Pulmonary artery endothelial cell (primary cell): ENCODE data around the gene TAS2R39. TPM values are rescaled to one million over a fixed set of nuclear protein-coding genes. Genes with fewer than 3 reads are reported as not detected.
A peak's percentile ranks its signal among the peaks of the same experiment; 100 is the strongest.
"Not testable (repeated sequence)": the region's sequence is repeated elsewhere in the genome, so short reads cannot be mapped to it uniquely, and the experiment has no call there.

Experiments used
- DNase-seq: peaks from one replicate; pipeline ENCODE4 v3.0.0-alpha.2; 2011; ENCODE audit warnings: low read depth, low spot score
- total RNA-seq: library from RNA; depleted of rRNA; stranded (reverse); fragments of >200 nt; gene quantifications from 2 replicates; pipeline ENCODE4 v1.2.3, GENCODE V29; 2014

The TAS2R39 gene
- not detected in 2 replicates for total RNA-seq

DNA sequence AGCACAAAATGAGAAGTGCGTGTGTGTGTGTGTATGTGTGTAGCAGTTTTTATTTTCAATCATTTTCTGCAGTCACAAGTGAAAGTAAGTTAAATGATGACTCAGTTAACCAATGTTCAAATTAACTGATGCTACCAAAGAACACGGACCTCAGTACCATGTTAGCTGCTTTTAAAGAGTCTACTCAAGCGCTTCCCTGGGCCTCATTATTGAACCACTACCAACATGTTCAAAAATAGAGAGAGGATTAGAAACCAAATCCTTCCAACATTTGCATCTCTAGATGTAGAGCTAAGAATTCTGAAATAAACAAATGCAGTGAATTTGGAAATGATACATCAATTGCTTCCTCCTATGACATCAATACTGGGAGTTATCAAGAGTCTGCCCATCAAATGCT lies at the start of gene TAS2R39:
Gene TAS2R39 (plus strand): TSS at position 396 of the 400 bp plus-strand sequence. CDS start 0 bp downstream, at position 396.
- DNase-seq, result no peak

DNA sequence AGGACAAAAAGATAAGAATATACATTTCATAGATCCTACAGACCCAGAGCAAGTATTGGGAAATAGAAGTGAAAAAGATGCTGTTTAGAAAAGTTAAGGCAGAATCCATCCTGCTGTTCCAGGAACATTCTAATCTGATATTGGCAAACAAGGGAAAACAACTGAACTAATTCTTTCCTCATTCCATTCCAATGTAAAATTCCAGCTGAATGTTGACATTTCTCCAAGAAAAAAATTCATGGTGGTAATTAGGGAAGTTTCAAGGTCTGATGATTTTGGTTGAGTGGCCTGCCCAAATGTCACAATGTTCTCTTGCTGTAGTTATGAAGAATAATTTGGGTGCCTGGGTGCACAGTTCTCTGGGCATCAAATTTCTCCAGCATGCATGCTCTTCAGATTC lies 36.1 kb upstream of the TAS2R39 start:
- DNase-seq, result no peak

DNA sequence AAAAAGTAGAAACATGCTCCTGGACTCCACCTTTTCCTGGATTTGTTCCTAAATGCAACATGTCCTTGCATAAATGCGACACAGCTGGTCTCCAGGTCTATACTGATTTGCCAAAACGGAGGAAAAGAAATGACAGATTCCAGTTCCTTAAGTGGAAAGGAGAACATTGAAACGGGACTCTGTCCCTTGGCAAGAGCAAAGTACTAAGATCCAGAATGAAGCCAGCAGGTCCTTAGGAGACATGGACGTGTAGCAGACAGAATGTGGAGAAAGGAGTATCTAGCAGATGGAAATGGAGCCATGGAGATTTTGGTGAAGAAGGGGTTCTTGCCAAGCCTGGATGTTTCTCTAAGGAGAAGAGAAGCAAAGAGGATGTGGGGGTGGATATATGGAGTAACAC lies 35.2 kb upstream of the TAS2R39 start:
- no peak for DNase-seq

DNA sequence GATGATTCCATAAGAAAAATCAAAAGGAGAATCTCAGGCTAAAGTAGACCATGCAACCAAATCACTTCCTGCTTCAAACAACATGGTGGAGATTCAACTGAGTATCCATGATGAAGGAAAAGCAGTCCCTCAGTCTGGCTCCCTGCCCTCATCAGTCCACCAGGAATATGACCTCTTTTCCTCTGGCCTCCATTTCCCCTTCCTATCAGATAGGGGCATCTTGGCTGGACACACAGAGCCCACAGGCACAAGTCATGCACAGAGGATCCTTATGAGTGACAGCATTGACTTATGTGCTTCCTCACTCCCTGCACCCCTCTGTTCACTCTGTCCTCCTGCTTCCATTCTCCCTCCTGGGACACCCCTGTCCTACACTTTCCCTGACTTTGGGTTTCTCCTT lies 34.6 kb upstream of the TAS2R39 start:
- DNase-seq, result no peak

DNA sequence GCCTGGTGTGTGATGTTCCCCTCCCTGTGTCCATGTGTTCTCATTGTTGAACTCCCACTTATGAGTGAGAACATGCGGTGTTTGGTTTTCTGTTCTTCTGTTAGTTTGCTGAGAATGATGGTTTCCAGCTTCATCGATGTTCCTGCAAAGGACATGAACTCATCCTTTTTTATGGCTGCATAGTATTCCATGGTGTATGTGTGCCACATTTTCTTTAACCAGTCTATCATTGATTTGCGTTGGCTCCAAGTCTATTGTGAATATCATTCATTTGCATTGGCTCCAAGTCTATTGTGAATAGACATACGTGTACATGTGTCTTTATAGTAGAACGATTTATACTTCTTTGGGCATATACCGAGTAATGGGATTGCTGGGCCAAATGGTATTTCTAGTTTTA lies 32.5 kb upstream of the TAS2R39 start:
- DNase-seq, result not testable (repeated sequence)

DNA sequence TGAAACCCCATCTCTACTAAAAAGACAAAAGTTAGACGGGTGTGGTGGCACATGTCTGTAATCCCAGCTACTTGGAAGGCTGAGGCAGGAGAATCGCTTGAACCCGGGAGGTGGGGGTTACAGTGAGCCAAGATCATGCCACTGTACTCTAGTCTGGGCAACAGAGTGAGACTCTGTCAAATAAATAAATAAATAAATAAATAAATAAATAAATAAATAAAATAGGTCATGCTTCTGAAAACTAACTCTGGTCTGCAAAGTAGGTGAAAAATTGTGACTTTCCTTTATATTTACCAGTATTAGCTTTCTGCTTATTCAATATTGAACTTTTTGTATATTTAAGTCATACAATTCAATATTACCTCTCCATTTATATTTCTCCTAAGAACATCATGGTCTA lies 24.6 kb upstream of the TAS2R39 start:
- DNase-seq, result not testable (repeated sequence)

DNA sequence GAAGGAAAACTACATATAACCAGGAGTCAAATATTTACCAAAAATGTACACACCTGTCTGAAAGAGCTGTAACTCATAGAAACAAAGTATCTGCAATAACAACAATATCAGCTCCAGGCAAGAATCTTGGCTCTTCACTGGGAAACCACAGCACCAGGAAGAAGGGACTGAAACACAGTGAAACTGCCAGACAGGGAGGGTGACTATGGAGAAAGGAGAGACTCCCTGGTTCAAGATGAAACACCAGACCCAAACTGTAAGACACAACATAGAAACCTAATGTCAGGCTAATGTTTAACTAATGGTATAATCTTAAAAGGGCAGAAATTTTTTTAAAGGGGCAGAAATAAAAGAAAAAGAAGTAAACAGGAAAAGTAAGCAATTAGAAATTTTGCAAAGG lies 11.5 kb upstream of the TAS2R39 start:
- no peak for DNase-seq

DNA sequence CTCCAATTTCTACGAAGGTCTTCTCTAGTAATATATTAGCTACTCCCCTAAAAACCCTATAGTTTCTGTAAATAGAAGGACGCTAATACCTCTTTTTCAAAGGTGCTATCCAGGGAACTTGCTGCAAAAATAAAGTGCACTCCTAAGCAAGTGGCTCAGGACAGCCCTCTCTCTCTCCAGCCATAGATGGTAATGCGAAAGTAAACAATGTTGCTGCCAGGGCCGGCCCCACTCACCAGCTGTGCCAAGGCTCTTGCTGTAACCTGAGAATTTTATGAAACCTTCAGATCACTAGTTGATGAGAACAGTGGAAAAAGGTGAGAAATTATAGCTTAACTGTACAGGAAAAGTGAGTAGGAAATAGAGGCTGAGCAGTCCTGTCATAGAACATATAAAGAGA lies 10.9 kb upstream of the TAS2R39 start:
- no peak for DNase-seq

DNA sequence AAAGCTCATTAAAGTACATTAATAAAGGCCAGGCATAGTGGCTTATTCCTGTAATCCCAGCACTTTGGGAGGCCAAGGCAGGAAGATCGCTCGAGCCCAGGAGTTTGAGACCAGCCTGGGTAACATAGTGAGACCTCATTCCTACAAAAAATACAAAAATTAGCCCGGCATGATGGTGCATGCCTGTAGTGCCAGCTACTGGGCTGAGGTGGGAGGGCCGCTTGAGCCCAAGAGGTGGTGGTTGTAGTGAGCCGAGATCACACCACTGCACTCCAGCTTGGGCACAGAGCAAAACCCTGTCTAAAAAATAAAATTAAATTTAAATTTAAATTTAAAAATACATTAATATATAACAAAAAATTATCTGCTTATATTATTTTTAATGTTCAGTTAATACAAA lies 7.1 kb upstream of the TAS2R39 start:
- DNase-seq, result no peak

DNA sequence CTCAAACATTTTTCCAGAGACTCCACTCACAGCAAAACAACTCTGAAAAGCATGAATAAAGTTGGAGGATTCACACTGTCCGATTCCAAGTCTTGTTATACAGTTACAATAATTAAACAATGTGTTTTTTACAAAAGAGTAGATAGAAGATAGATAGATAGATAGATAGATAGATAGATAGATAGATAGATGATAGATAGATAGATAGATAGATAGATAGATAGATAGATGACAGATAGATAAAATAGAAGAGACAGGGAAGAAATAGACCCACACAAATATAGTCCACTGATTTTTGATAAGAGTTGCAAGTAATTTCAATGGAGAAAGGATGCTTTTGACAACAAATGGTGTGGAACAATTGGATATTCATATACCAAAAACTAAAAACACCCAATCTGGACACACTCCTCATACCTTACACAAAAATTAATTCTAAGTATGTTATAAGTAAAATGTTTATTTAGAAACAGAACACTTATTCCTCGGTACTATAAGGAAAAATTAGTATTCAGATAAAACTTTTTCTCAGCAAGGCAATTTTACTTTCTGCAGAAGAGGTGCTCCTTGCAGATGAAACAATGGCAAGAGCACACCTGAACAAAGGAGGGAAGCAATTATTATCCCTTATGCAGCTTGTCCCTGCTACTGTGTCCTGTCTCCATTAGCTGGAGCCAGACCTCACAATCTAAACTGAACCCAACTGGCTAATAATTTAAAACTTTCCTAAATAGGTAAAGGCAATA lies 5.7 kb upstream of the TAS2R39 start:
- DNase-seq, result no peak

DNA sequence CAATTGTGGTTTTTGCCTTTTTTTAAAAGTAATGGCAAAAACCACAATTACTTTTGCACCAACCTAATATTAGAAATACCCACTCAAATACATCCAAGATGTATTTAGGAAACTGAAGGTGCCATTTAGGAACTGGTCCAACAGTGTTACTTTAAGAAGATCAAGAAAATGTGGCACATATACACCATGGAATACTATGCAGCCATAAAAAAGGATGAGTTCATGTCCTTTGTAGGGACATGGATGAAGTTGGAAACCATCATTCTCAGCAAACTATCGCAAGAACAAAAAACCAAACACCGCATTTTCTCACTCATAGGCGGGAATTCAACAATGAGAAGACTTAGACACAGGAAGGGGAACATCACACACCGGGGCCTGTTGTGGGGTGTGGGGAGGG lies 2.4 kb upstream of the TAS2R39 start:
- not testable (repeated sequence) for DNase-seq

DNA sequence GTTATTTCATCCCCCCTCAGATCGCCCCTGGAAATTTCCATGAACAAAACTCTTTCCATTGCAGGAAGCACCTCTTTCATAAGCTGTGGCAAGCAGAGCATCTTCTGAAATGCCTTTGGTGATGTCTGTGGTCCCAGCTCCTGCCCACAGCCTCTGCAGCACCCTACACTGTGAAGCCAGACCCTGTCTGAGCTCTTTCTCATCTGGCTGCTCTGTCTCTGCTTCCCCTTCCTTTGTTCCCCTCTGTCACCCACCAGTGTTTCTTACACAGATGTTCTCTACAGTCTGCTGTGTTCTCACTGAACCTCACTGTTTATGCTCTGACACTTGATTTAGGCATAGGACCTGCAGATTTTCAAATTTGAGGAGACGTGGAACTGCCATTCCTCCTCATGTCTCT lies 1.9 kb upstream of the TAS2R39 start:
- no peak for DNase-seq

DNA sequence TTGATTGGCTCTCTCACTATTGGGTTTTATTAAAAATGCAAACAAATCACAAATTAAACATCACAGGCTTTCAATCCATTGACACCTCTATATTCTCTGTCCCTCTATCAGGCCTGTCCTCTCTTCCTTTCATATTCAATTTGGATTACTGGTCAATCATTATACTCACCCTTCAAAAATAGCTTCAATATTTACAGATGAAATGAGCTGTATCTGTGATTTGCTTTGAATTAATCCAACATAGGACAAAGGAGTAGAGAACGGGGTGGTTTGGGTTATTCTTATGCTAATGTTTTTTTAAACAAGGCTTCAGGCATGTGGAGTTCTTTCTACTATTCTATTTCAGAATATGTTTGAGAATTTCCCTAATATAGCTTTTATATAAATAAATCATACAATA lies 2.3 kb downstream of the TAS2R39 start:
- DNase-seq, result no peak

DNA sequence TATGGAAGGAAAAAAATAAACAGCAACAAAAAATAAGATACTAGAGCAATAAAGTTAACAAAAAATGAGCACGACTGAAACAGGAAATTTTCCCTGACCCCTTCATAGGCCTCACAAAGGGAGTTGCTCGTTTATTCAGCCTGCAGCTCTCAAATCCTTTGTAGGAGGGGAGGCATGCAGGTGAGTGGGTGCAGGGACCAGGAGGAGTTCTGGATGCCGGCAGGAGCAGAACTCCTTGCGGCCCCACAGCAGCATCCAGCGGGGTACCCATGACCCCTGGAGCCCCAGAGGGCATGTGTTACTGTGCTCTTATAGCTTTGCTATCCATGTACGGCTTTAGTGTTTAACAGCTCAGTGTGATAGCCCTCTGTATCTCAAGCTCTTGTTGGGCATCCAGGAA lies 5.8 kb downstream of the TAS2R39 start:
- no peak for DNase-seq

DNA sequence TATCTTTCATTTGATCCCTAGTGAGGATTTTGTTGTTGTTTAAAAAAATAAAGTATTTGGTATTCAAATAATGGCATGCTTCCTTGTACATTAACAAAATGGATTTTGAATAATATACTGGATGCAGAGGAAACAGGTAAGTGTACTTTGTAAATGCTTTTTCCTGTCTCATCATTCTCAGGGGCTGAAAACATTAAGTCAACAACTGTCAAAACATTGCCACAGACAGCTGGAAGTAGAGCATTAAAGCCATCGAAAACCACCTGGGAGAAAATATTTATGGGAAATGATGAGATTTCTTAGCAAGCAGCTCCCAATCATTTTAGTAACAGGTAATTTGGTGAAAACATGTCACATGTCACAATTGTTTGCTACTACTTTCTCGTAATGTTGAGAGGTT lies 10.7 kb downstream of the TAS2R39 start:
- no peak for DNase-seq

DNA sequence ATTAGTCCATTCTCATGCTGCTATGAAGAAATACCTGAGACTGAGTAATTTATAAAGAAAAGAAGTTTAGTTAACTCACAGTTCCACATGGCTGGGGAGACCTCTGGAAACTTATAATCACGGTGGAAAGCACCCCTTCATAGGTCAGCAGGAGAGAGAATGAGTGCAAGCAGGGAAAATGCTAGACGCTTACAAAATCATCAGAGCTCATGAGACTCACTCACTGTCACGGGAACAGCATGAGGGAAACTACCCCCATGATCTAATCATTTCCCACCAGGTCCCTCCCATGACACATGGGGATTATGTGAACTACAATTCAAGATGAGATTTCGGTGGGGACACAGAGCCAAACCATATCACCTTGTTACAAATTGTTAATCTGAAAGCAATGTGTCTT lies 15.8 kb downstream of the TAS2R39 start:
- DNase-seq, result no peak

DNA sequence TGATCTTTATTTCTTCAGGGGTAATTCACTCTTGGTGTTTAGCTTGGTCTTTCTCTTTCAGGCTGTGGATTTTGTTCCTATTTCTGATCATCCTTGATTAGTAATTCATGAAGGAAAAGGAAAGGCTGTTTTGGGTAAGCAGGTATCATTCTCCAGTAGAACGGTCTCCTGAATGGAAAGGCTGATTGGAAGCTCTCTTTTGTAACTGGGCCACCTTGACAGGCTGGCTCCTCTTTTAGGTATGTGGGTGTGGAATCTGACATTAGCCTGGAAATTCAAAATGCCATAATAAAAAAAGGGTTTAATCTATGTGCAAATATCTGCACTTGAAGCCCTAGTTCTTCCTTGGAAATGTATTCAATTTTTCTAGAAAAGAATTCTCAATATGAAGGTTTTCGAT lies 18.9 kb downstream of the TAS2R39 start:
- no peak for DNase-seq

DNA sequence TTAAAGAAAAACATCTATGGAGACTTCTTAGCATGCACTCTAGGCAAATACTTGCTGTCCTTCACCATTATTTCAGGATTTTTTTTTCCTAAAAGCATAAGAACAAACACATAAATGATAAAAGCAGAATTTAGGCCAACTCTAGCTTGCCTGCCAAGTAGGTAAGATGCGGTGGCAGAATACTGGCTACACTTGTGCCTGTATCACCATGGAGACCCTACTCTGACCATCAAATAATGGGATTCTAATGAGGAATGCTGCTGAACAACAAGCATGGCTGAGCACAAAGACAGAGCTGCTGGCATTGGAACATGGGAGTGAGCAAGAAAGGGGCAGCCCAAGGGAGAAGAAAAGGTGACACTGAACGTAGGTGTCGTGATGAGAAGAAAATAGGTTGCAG lies 20.2 kb downstream of the TAS2R39 start:
- no peak for DNase-seq

DNA sequence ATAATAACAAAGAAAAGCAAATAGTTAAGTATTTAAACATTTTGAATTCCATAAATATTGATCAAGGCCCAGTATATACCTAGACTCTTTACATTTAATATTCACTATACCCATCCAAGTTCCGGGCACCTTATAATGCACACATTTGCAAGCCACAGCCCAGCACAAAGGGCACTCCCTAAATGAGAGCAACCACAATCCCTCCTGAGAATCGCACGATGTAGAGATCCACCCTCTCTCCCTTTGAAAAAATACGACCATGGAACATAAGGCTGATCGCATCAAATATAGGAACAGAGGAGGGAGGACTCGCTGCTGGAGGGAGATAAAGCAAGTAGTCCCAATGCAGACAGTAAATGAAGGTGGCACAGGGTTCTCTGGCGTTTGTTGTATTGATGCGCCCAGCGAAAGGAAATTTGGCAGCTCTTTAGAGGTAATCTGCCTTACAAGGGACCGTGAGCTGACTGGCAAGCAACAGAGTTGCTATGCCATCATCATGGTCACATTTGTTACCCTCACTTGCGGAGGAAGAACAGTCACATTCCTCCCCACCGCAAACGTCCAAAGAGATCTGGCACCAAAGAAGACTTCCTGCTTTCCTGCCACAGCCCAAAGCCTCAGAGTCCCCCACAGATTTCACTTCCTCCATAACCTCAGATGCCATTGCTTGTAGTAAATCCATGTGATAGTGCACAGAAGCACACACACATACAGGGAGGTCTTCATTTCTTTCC lies 22.5 kb downstream of the TAS2R39 start:
- no peak for DNase-seq

DNA sequence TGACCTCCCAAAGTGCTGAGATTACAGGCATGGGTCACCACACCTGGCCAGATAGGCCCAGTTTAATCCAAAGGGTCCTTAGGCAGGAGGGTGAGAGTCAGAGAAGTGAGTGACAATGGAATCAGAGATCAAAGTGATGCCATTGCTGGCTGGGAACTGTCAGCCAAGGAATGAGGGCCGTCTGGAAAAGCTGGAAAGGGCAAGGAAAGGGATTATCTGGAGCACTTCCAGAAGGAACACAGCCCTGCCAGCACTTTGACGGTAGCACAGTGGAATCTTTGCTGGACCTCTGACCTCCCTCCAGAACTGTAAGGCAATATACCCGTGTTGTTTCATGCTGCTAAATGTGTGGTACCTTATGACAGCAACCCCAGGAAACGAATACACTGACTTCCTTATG lies 27.3 kb downstream of the TAS2R39 start:
- DNase-seq, result no peak

DNA sequence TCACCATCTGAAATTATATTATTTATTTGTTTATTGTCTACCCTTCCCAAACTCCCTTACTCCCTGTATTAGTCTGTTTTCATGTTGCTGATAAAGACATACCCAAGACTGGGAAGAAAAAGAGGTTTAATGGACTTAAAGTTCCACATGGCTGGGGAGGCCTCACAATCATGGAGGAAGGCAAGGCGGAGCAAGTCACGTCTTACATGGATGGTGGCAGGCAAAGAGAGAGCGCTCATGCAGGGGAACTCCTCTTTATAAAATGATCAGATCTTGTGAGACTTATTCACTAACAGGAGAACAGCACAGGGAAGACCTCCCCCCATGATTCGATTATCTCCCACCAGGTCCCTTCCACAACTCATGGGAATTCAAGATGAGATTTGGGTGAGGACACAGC lies 30.3 kb downstream of the TAS2R39 start:
- not testable (repeated sequence) for DNase-seq

DNA sequence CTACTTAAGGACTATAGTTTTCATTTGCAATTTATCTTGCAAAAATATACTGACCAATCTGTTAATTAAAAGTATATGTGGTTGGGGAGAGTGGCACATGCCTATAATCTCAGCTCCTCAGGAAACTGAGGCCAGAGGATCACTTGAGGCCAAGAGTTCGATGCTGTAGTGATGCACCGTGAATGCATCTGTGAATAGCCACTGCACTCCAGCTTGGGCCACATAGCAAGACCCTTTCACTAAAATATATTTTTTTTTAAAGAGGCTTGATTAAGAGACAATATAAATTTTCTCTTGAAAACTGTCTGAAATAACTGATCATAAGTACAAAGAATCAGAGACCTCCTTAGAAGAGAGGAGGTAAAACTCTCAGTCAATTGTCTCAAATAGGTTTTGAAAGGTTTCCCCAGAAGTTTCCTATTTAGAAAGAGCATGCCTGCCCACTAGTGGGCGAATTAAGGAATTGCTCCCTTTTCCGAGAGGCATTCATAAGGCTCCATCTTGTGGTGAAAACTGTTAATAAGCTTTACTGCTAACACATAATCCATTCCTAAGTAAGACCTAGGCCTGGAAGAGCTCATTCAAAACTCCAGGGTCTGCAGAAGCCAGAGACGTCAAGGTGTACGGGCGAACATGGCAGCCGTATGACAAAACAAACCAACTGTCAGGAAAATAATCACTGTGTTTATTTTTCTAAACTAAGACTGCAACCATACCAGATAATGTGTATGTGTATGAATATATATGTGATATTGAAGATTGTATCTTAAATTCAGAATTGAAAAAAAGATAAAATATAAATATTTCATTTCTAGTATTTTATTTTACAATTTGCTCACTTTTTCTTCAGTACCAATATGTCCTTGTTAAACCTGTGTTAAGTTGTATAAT lies 31.8 kb downstream of the TAS2R39 start:
- peak; percentile 60 for DNase-seq
